ENCODE measurements around the gene PRKACB.

PRKACB gene

GRCh38 chr1:84277343-84278059, 133.4 kb downstream of the PRKACB start:
- no peak for TF ChIP-seq SIN3A (IDR thresholded peaks at IDR 0.05; ENCODE audit: borderline replicate concordance, insufficient read depth, low read length)
- TF ChIP-seq REST (IDR thresholded peaks at IDR 0.05; ENCODE audit: insufficient read depth in 1 of 2, low read depth in 2 of 2, low read length in 2 of 2) = no peak
- no peak for TF ChIP-seq POLR2AphosphoS5 (IDR thresholded peaks at IDR 0.05; ENCODE audit: low read depth, low read length)
- no peak for TF ChIP-seq TAF1 (IDR thresholded peaks at IDR 0.05; ENCODE audit: borderline replicate concordance, insufficient read depth, low read length)
- TF ChIP-seq FOXP2 (optimal IDR thresholded peaks at IDR 0.05; ENCODE audit: borderline replicate concordance, extremely low read depth, extremely low read length, insufficient read depth) = no peak

GRCh38 chr1:84278905-84279304, 134.8 kb downstream of the PRKACB start:
- TF ChIP-seq FOXP2 (optimal IDR thresholded peaks at IDR 0.05; ENCODE audit: borderline replicate concordance, extremely low read depth, extremely low read length, insufficient read depth) (no peak), REST (IDR thresholded peaks at IDR 0.05; ENCODE audit: insufficient read depth in 1 of 2, low read depth in 2 of 2, low read length in 2 of 2) (no peak), TAF1 (IDR thresholded peaks at IDR 0.05; ENCODE audit: borderline replicate concordance, insufficient read depth, low read length) (no peak), POLR2AphosphoS5 (IDR thresholded peaks at IDR 0.05; ENCODE audit: low read depth, low read length) (no peak), SIN3A (IDR thresholded peaks at IDR 0.05; ENCODE audit: borderline replicate concordance, insufficient read depth, low read length) (no peak)

- TF ChIP-seq REST (IDR thresholded peaks at IDR 0.05; ENCODE audit: insufficient read depth in 1 of 2, low read depth in 2 of 2, low read length in 2 of 2) (no peak), SIN3A (IDR thresholded peaks at IDR 0.05; ENCODE audit: borderline replicate concordance, insufficient read depth, low read length) (no peak), TAF1 (IDR thresholded peaks at IDR 0.05; ENCODE audit: borderline replicate concordance, insufficient read depth, low read length) (no peak)
These were observed 136.8 kb downstream of the PRKACB start for GRCh38 chr1:84280912-84281311.

- no peak for TF ChIP-seq TAF1 (IDR thresholded peaks at IDR 0.05; ENCODE audit: borderline replicate concordance, insufficient read depth, low read length)
- TF ChIP-seq REST (IDR thresholded peaks at IDR 0.05; ENCODE audit: insufficient read depth in 1 of 2, low read depth in 2 of 2, low read length in 2 of 2) = no peak
- no peak for TF ChIP-seq SIN3A (IDR thresholded peaks at IDR 0.05; ENCODE audit: borderline replicate concordance, insufficient read depth, low read length)
- TF ChIP-seq POLR2AphosphoS5 (IDR thresholded peaks at IDR 0.05; ENCODE audit: low read depth, low read length) = no peak
- TF ChIP-seq FOXP2 (optimal IDR thresholded peaks at IDR 0.05; ENCODE audit: borderline replicate concordance, extremely low read depth, extremely low read length, insufficient read depth) = no peak
These were observed 138.8 kb downstream of the PRKACB start for GRCh38 chr1:84282780-84283333.
